Sigmoid colon (tissue), 7 donors: Measurements from ENCODE around the gene KLHDC8A. TPM values are rescaled to one million over a fixed set of nuclear protein-coding genes. Genes with fewer than 3 reads are reported as not detected.

ENCODE experiments used
- DNase-seq: peaks from one replicate; pipeline ENCODE4 v3.0.0-alpha.2; 2019
- H3K27ac ChIP-seq, 4 donors: fragments of 200-600 bp; sonication (generic); one replicate each; pipeline ENCODE4 v1.5.1; 2016 to 2019; ENCODE audit warnings: mild to moderate bottlenecking in 1 of 4
- H3K27me3 ChIP-seq, 3 donors: fragments of 200-600 bp; sonication (generic); one replicate each; pipeline ENCODE4 v1.5.1; 2019; ENCODE audit warnings: mild to moderate bottlenecking in 1 of 3
- H3K36me3 ChIP-seq, 4 donors: fragments of 200-600 bp; sonication (generic); one replicate each; pipeline ENCODE4 v1.5.1; 2016 to 2019
- H3K4me1 ChIP-seq, 4 donors: fragments of 200-600 bp; sonication (generic); one replicate each; pipeline ENCODE4 v1.5.1; 2017 to 2019
- H3K4me3 ChIP-seq, 4 donors: fragments of 200-600 bp; sonication (generic); one replicate each; pipeline ENCODE4 v1.5.1; 2017 to 2019; ENCODE audit warnings: mild to moderate bottlenecking in 2 of 4, moderate library complexity in 1 of 4
- H3K9me3 ChIP-seq, 4 donors: fragments of 200-600 bp in 3 of 4; sonication (generic) in 3 of 4; one replicate each; pipeline versions ENCODE4 v1.5.1 to v1.6.1; 2013 to 2019
- EP300 ChIP-seq, 4 donors: sonication (generic); formaldehyde crosslinking; IDR thresholded peaks; one replicate each; pipeline ENCODE4 v1.6.1; 2017; ENCODE audit warnings: antibody characterized with exemption in 4 of 4
- POLR2A ChIP-seq, 2 donors: fragments of 450-650 bp; IDR thresholded peaks; one replicate each; pipeline ENCODE4 v1.6.1; 2016; ENCODE audit warnings: antibody characterized with exemption in 2 of 2, mild to moderate bottlenecking in 2 of 2, moderate library complexity in 2 of 2
- POLR2AphosphoS5 ChIP-seq, 4 donors: sonication (generic); formaldehyde crosslinking; IDR thresholded peaks; one replicate each; pipeline ENCODE4 v1.6.1; 2017; ENCODE audit warnings: antibody characterized with exemption in 4 of 4
- WGBS, 2 donors: extraction: QIAGEN DNeasy Blood & Tissue Kit; methylation state at CpG; one replicate each; pipeline ENCODE4 v1.1.7; 2013; 5-methylcytosine and 5-hydroxymethylcytosine counted together
- intact Hi-C: fragments of 100-400 bp; cut with DNase I; formaldehyde crosslinking; loops from one replicate; pipeline ENCODE4 v1.15.1; 2023
- polyA plus RNA-seq, 3 donors: library from polyadenylated mRNA; stranded (reverse); fragments of 200-250 nt; gene quantifications; one replicate each; pipeline ENCODE4 v1.2.3, GENCODE V29; 2013
- total RNA-seq, 4 donors: library from RNA; depleted of rRNA; stranded (reverse); fragments of >200 nt; gene quantifications; one replicate each; pipeline ENCODE4 v1.1.0, GENCODE V29; 2016
- TF ChIP-seq, protein P1 (sequence below), 4 experiments: fragments of 450-650 bp in 3 of 4; fragments of 200-600 bp in 1 of 4; IDR thresholded peaks; one replicate each; pipeline ENCODE4 v1.5.1; 2016 to 2019; ENCODE audit warnings: antibody characterized with exemption in 4 of 4, mild to moderate bottlenecking in 3 of 4, moderate library complexity in 2 of 4
- donor health status: healthy with polysubstance abuse.
- donor health status: Bipolar disorder and iron deficiency.
- donor health status: healthy.

KLHDC8A gene
- total and polyA plus RNA-seq, 7 donors = 0.69 to 1.7 (median 1.3) TPM; not detected in 1

DNA sequence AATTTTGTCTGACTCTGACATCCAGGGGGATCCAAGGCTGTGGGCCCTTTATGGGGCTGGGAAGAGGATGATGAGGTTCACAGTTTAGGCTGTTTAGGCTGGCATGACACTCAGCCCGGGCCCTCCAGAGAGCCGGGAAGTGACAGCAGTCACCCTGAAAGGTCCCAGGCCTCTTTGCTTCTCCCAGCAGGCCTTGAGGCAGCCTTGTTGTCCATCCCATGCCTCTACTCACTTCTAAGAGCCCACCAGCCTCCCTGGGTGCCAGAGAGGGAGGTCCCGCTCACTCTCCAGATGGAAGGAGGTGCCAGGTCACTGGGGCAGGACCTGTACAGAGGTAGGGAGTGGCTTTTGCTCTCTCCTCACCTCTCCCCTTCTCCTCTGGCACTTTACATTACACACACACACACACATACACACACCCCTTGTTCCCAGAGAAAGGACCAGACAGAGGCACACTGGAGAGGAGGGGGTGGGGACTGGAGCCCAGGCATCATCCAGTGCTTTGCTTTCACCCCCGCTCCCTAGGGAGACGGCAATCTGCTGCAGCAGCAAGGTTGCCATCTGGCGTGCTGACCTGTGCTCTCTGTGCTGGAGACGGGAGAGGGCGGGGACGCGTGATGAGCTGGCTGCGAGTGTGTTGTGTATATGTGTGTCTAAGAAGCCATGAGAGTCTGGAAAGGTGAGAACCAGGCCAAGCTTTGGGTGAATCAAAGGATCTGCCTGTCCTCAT lies 4.6 kb downstream of the KLHDC8A start:
- 31 to 75% methylated on average over 11 of the region's 11 CpGs for WGBS, 2 donors
- no peak overlapping the region for H3K27ac ChIP-seq
- H3K36me3 ChIP-seq = no peaks in the 10 kb centered on the region
- peaks cover 0 to 11% (median 9%) of the 10 kb centered on the region in 4 donors for H3K4me1 ChIP-seq
- H3K4me3 ChIP-seq = no peak overlapping the region
- no peak for DNase-seq
- H3K9me3 ChIP-seq = no peaks in the 10 kb centered on the region
- intact Hi-C loops = loop anchor here (5.0 to 10.0 kb wide), 2 partner anchors 85 to 173 kb away; no protein-coding TSS in a partner anchor
- H3K27me3 ChIP-seq = peaks cover 0 to 13% (median 11%) of the 10 kb centered on the region in 3 donors
- TF ChIP-seq EP300 (IDR thresholded peaks at IDR 0.05) = no peak
- no peak for TF ChIP-seq POLR2AphosphoS5 (IDR thresholded peaks at IDR 0.05)
- TF ChIP-seq, protein P1, sequence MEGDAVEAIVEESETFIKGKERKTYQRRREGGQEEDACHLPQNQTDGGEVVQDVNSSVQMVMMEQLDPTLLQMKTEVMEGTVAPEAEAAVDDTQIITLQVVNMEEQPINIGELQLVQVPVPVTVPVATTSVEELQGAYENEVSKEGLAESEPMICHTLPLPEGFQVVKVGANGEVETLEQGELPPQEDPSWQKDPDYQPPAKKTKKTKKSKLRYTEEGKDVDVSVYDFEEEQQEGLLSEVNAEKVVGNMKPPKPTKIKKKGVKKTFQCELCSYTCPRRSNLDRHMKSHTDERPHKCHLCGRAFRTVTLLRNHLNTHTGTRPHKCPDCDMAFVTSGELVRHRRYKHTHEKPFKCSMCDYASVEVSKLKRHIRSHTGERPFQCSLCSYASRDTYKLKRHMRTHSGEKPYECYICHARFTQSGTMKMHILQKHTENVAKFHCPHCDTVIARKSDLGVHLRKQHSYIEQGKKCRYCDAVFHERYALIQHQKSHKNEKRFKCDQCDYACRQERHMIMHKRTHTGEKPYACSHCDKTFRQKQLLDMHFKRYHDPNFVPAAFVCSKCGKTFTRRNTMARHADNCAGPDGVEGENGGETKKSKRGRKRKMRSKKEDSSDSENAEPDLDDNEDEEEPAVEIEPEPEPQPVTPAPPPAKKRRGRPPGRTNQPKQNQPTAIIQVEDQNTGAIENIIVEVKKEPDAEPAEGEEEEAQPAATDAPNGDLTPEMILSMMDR (IDR thresholded peaks at IDR 0.05) = no peak
- TF ChIP-seq POLR2A (IDR thresholded peaks at IDR 0.05) = no peak

DNA sequence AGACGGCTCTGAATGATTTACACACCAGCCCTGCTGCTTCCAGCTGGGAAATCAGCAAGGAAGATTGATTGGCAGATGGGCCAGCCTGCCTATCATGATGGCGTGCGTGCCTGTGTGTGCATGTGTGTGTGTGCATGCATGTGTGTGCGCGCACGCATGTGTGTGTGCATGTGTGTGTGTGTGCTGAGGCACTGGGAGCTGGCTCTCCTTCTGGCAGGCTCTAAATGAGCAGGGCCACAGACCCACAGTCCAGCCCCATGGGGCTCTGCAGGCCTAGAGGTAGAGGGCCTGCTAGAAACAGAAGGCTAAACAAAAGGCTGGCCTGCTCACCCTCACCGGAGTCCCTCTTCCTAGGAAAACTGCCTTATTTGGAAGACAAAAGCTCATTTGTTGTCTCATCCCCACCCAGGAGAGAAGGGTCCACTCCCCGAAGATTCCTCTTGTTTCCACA lies 6.0 kb downstream of the KLHDC8A start:
- Histone ChIP-seq H3K36me3 (no peaks in the 10 kb centered on the region), H3K4me1 (no peaks in the 10 kb centered on the region), H3K27me3 (peaks cover 0 to 17% (median 3%) of the 10 kb centered on the region in 3 donors), H3K27ac (no peak overlapping the region), H3K4me3 (no peak overlapping the region), H3K9me3 (no peaks in the 10 kb centered on the region)
- no peak for DNase-seq
- WGBS, 2 donors = 72 to 81% methylated on average over 8 of the region's 8 CpGs
- TF ChIP-seq, protein P1 (IDR thresholded peaks at IDR 0.05) = no peak
- TF ChIP-seq EP300 (IDR thresholded peaks at IDR 0.05) = no peak
- intact Hi-C loops = loop anchor here (5.0 to 10.0 kb wide), 2 partner anchors 87 to 174 kb away; no protein-coding TSS in a partner anchor

DNA sequence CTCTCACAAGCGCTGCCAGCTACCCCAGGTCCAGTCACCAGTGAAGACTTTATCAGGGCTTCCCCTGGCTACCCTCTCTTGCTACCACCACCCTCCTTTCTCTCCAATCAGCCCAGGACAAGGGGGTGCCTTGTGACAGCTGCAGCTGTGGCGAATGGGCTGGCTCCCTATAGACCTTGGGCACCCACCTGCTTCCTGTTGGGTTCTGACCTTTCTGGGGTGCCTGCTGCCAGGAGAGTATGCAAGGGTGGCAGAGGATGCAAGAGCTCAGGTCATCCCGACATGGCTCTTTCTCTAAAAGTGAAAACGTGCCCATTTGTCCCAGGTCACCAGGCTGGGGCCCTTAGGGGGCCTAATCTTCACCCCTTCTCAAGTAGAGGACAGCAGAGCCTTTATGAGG lies 6.6 kb downstream of the KLHDC8A start:
- no peak for TF ChIP-seq EP300 (IDR thresholded peaks at IDR 0.05)
- TF ChIP-seq POLR2AphosphoS5 (IDR thresholded peaks at IDR 0.05) = no peak
- TF ChIP-seq, protein P1 (IDR thresholded peaks at IDR 0.05) = no peak
- no peak for TF ChIP-seq POLR2A (IDR thresholded peaks at IDR 0.05)
- H3K36me3 ChIP-seq = no peaks in the 10 kb centered on the region
- 59 to 86% methylated on average over 4 of the region's 4 CpGs for WGBS, 2 donors
- H3K4me1 ChIP-seq = no peaks in the 10 kb centered on the region
- no peak overlapping the region for H3K27ac ChIP-seq
- no peak overlapping the region for H3K4me3 ChIP-seq
- no peaks in the 10 kb centered on the region for H3K9me3 ChIP-seq
- DNase-seq = no peak
- intact Hi-C loops = loop anchor here (5.0 to 10.0 kb wide), 2 partner anchors 87 to 175 kb away; no protein-coding TSS in a partner anchor
- peaks cover 0 to 23% (median 3%) of the 10 kb centered on the region in 3 donors for H3K27me3 ChIP-seq

DNA sequence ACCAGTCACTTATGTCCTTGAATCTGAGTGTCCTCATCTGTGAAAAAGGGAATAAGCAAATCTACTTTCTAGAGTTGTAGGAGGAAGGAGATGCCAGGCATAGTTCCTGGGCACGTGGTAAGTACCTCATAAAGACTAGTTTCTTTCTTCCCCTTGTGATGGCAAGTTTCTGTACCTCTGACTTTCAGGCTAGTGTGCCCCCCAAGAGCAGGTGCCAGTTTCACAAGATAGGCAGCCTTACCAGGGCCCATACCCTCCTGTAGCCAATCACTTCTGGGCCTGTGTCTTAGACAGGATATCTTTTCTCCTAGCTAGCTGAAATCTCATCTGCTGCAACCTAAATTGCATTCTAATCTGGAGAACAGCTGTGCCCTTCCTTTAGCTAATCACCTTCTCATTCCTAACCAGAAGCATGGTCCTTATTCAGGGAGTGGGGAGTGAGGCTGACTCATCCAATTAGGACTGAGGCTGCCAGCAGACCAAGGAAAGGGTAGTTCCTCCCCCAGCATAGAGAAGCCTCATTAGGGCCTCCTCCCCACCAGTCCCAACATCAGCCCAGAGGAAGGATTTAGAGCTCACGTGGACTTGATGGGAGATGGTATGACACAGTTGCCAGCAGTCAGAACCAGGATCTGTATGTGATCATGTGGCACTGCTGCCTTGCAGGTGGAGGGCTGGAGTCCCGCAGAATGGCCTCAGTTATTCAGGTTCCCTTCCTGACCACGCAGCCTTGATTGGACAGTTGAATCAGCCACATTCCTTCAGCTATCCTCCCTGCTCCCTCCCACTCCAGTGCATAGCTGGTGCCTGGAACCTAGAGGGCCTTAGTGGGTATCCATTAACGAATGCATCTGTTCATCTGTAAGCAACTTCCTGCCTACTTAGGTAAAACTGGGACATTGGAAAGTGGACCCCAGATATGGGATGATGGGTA lies 7.9 kb downstream of the KLHDC8A start:
- no peak overlapping the region for H3K4me3 ChIP-seq
- intact Hi-C loops = no loop called here
- H3K27me3 ChIP-seq = peaks cover 8 to 36% (median 11%) of the 10 kb centered on the region in 3 donors
- no peak overlapping the region for H3K27ac ChIP-seq
- no peak for TF ChIP-seq EP300 (IDR thresholded peaks at IDR 0.05)
- TF ChIP-seq, protein P1 (IDR thresholded peaks at IDR 0.05) = no peak
- no peak for TF ChIP-seq POLR2AphosphoS5 (IDR thresholded peaks at IDR 0.05)
- no peak for TF ChIP-seq POLR2A (IDR thresholded peaks at IDR 0.05)
- H3K4me1 ChIP-seq = peaks cover 0 to 8% (median 7%) of the 10 kb centered on the region in 4 donors
- DNase-seq = no peak
- H3K9me3 ChIP-seq = no peaks in the 10 kb centered on the region
- 70 to 76% methylated on average over 5 of the region's 5 CpGs for WGBS, 2 donors
- H3K36me3 ChIP-seq = no peaks in the 10 kb centered on the region
